ENCODE data around the gene B4GALNT2. TPM values are rescaled to one million over a fixed set of nuclear protein-coding genes. Genes with fewer than 3 reads are reported as not detected.

B4GALNT2 gene
- total and polyA plus RNA-seq, 2 of the 13 experiments (the other 11 are each of a cell fraction or from before 2014, with no cell fraction given): not detected

DNA sequence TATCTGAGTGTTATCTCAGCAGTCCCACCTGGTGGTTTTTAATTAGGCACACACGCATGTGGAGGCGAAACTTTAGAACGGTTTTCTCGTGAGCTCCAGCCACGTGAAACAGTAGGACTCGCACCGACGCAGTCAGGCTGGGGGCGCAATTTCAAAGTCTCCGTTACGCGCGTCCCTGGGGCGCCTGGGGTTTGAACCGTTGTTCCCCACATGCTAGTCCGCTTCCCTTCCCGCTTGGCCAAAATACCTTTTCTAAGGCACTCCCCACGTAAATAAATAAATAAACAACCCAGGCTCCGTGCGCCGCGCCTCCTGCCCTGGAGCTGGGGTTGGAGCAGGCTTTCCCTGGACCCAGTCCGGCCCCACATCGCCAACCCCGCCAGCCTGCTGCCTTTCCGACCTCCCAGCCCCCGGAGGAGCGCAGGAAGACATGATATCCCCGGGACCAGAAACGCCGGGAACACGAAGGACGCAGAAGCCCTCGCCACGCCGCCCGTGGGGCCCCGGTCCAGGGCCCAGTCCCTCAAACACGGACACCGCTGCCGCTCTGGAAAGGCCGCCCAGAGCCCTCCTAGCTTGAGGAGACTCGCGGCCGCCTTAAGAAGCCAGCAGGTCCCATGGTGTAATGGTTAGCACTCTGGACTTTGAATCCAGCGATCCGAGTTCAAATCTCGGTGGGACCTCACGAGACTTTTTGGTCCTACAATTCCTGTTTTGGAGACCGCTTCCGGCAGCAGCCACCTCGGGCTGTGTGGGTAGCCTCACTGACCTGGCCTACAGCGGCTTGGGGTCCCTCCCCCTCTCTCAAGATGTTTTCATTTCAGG lies 59.6 kb downstream of the B4GALNT2 start (continued):
- TF ChIP-seq HNRNPUL1 (IDR thresholded peaks at IDR 0.05; ENCODE audit: low read depth, low read length) (no peak), AHR (CRISPR knock-in tag; IDR thresholded peaks at IDR 0.05) (peak; percentile 83), ZNF567 (CRISPR knock-in tag; IDR thresholded peaks at IDR 0.05; ENCODE audit: borderline replicate concordance) (peak; percentile 82; the same call in 1 of the 2 replicates), ZNF24 (IDR thresholded peaks at IDR 0.05) (peak; percentile 99), EHMT2 (IDR thresholded peaks at IDR 0.05; ENCODE audit: borderline replicate concordance, low read depth, low read length) (no peak), KDM4B (CRISPR knock-in tag; IDR thresholded peaks at IDR 0.05) (peak; percentile 48; the same call in 1 of the 2 replicates), MZF1 (CRISPR knock-in tag; IDR thresholded peaks at IDR 0.05; ENCODE audit: borderline replicate concordance) (no peak; the same call in 1 of the 2 replicates), ZNF777 (CRISPR knock-in tag; IDR thresholded peaks at IDR 0.05) (peak; percentile 70), ZNF235 (CRISPR knock-in tag; IDR thresholded peaks at IDR 0.05; ENCODE audit: borderline replicate concordance) (peak; percentile 87), HOXA5 (CRISPR knock-in tag; IDR thresholded peaks at IDR 0.05) (peak; percentile 96), ZNF34 (CRISPR knock-in tag; IDR thresholded peaks at IDR 0.05; ENCODE audit: borderline replicate concordance) (peak; percentile 44; the same call in 1 of the 2 replicates)
- TF ChIP-seq, protein P1, sequence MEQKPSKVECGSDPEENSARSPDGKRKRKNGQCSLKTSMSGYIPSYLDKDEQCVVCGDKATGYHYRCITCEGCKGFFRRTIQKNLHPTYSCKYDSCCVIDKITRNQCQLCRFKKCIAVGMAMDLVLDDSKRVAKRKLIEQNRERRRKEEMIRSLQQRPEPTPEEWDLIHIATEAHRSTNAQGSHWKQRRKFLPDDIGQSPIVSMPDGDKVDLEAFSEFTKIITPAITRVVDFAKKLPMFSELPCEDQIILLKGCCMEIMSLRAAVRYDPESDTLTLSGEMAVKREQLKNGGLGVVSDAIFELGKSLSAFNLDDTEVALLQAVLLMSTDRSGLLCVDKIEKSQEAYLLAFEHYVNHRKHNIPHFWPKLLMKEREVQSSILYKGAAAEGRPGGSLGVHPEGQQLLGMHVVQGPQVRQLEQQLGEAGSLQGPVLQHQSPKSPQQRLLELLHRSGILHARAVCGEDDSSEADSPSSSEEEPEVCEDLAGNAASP (CRISPR knock-in tag; IDR thresholded peaks at IDR 0.05; ENCODE audit: borderline replicate concordance): peak; percentile 48; the same call in 1 of the 2 replicates
- TF ChIP-seq, protein P2, sequence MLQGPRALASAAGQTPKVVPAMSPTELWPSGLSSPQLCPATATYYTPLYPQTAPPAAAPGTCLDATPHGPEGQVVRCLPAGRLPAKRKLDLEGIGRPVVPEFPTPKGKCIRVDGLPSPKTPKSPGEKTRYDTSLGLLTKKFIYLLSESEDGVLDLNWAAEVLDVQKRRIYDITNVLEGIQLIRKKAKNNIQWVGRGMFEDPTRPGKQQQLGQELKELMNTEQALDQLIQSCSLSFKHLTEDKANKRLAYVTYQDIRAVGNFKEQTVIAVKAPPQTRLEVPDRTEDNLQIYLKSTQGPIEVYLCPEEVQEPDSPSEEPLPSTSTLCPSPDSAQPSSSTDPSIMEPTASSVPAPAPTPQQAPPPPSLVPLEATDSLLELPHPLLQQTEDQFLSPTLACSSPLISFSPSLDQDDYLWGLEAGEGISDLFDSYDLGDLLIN (CRISPR knock-in tag; IDR thresholded peaks at IDR 0.05; ENCODE audit: borderline replicate concordance): peak; percentile 90; the same call in 1 of the 2 replicates
- TF ChIP-seq, protein P3, sequence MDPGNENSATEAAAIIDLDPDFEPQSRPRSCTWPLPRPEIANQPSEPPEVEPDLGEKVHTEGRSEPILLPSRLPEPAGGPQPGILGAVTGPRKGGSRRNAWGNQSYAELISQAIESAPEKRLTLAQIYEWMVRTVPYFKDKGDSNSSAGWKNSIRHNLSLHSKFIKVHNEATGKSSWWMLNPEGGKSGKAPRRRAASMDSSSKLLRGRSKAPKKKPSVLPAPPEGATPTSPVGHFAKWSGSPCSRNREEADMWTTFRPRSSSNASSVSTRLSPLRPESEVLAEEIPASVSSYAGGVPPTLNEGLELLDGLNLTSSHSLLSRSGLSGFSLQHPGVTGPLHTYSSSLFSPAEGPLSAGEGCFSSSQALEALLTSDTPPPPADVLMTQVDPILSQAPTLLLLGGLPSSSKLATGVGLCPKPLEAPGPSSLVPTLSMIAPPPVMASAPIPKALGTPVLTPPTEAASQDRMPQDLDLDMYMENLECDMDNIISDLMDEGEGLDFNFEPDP (CRISPR knock-in tag; conservative IDR thresholded peaks at IDR 0.05): no peak
- TF ChIP-seq, protein P4, sequence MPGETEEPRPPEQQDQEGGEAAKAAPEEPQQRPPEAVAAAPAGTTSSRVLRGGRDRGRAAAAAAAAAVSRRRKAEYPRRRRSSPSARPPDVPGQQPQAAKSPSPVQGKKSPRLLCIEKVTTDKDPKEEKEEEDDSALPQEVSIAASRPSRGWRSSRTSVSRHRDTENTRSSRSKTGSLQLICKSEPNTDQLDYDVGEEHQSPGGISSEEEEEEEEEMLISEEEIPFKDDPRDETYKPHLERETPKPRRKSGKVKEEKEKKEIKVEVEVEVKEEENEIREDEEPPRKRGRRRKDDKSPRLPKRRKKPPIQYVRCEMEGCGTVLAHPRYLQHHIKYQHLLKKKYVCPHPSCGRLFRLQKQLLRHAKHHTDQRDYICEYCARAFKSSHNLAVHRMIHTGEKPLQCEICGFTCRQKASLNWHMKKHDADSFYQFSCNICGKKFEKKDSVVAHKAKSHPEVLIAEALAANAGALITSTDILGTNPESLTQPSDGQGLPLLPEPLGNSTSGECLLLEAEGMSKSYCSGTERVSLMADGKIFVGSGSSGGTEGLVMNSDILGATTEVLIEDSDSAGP (CRISPR knock-in tag; IDR thresholded peaks at IDR 0.05; ENCODE audit: borderline replicate concordance): peak; percentile 93
- TF ChIP-seq, protein P5, sequence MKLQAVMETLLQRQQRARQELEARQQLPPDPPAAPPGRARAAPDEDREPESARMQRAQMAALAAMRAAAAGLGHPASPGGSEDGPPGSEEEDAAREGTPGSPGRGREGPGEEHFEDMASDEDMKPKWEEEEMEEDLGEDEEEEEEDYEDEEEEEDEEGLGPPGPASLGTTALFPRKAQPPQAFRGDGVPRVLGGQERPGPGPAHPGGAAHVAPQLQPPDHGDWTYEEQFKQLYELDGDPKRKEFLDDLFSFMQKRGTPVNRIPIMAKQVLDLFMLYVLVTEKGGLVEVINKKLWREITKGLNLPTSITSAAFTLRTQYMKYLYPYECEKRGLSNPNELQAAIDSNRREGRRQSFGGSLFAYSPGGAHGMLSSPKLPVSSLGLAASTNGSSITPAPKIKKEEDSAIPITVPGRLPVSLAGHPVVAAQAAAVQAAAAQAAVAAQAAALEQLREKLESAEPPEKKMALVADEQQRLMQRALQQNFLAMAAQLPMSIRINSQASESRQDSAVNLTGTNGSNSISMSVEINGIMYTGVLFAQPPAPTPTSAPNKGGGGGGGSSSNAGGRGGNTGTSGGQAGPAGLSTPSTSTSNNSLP (IDR thresholded peaks at IDR 0.05; ENCODE audit: low read depth, low read length): peak; percentile 33; the same call in 1 of the 2 replicates
